PC-9 (cell line): ENCODE measurements around the gene CYP20A1. TPM values are rescaled to one million over a fixed set of nuclear protein-coding genes. Genes with fewer than 3 reads are reported as not detected.

Source experiments
- BruUV-seq: library from RNA; stranded (reverse); fragments of 400-500 nt; replicated peaks from 2 replicates; lab custom pipeline; 2021; lab: Mats Ljungman, UMichigan
- CTCF ChIA-PET: fragments of 300-600 bp; sonication (Branson Sonifier 250); formaldehyde crosslinking; loops from one replicate; lab custom pipeline; 2022; ENCODE audit warnings: antibody characterized with exemption; lab: Charles Lee
- POLR2A ChIA-PET: fragments of 300-600 bp; sonication (Branson Sonifier 250); formaldehyde crosslinking; loops from one replicate; lab custom pipeline; 2022; ENCODE audit warnings: antibody characterized with exemption; ENCODE audit not compliant: unreplicated experiment; lab: Charles Lee
- DNase-seq, 2 experiments: peaks; one replicate each; pipeline versions ENCODE4 v3.0.0 to v3.0.0-alpha.2; 2015 to 2022; ENCODE audit warnings: mixed read lengths in 1 of 2
- H2AFZ ChIP-seq: fragments of 200-600 bp; sonication (generic); 2 replicates; pipeline ENCODE4 v1.8.1; 2017; ENCODE audit warnings: antibody characterized with exemption
- H3F3A ChIP-seq: fragments of 200-600 bp; sonication (generic); 2 replicates; pipeline ENCODE4 v1.8.1; 2017; ENCODE audit warnings: antibody characterized with exemption, mild to moderate bottlenecking, low read depth; ENCODE audit not compliant: insufficient read depth
- H3K27ac ChIP-seq: fragments of 200-600 bp; sonication (generic); 2 replicates; pipeline ENCODE4 v1.6.1; 2016; ENCODE audit warnings: mixed run types
- H3K27me3 ChIP-seq: fragments of 200-600 bp; sonication (generic); 2 replicates; pipeline ENCODE4 v1.6.1; 2016; ENCODE audit warnings: low read depth, mixed run types; ENCODE audit not compliant: insufficient read depth
- H3K36me3 ChIP-seq: fragments of 200-600 bp; sonication (generic); 2 replicates; pipeline ENCODE4 v1.6.1; 2016; ENCODE audit warnings: low read depth, mixed run types
- H3K4me1 ChIP-seq: fragments of 200-600 bp; sonication (generic); replicated peaks from 2 replicates; pipeline ENCODE4 v1.6.1; 2016; ENCODE audit warnings: mixed run types; ENCODE audit not compliant: insufficient read depth
- H3K4me2 ChIP-seq: fragments of 200-600 bp; sonication (generic); 2 replicates; pipeline ENCODE4 v1.6.1; 2017; ENCODE audit warnings: mixed run types
- H3K4me3 ChIP-seq: fragments of 200-600 bp; sonication (generic); 2 replicates; pipeline ENCODE4 v1.6.1; 2016; ENCODE audit warnings: mixed run types
- H3K79me2 ChIP-seq: fragments of 200-600 bp; sonication (generic); 2 replicates; pipeline ENCODE4 v1.6.1; 2017; ENCODE audit warnings: low read depth, mixed run types
- H3K9me2 ChIP-seq: fragments of 200-600 bp; sonication (generic); 2 replicates; pipeline ENCODE4 v1.8.1; 2017; ENCODE audit warnings: mild to moderate bottlenecking; ENCODE audit not compliant: insufficient read depth
- H3K9me3 ChIP-seq: fragments of 200-600 bp; sonication (generic); 2 replicates; pipeline ENCODE4 v1.8.1; 2016; ENCODE audit warnings: low read depth; ENCODE audit not compliant: insufficient read depth
- H4K20me1 ChIP-seq: fragments of 200-600 bp; sonication (generic); 2 replicates; pipeline ENCODE4 v1.8.1; 2017; ENCODE audit not compliant: insufficient read depth
- EZH2 ChIP-seq: fragments of 200-600 bp; sonication (generic); IDR thresholded peaks from 2 replicates; pipeline ENCODE4 v1.8.0; 2017; ENCODE audit warnings: antibody characterized with exemption, low read depth
- intact Hi-C: fragments of 100-400 bp; cut with micrococcal nuclease; formaldehyde crosslinking; loops from one replicate; pipeline ENCODE4 v1.10.0; 2022; ENCODE audit not compliant: unreplicated experiment
- total RNA-seq: library from RNA; stranded (reverse); gene quantifications from 2 replicates; pipeline ENCODE4 v1.2.3, GENCODE V29; 2021
- TF ChIP-seq, protein P1 (sequence below): fragments of 200-600 bp; sonication (generic); conservative IDR thresholded peaks from 2 replicates; pipeline ENCODE4 v1.6.1; 2017; ENCODE audit warnings: mixed run types, antibody characterized with exemption, mild to moderate bottlenecking, moderate library complexity

The CYP20A1 gene
- total RNA-seq, 1 experiment from 2014 or later = 6.9 TPM

GRCh38 chr2:203191961-203192360 lies 46.9 kb upstream of the CYP20A1 start:
- intact Hi-C loops = no loop called here
- Histone ChIP-seq H3K9me2 (no peaks in the 10 kb centered on the region), H4K20me1 (no peaks in the 10 kb centered on the region), H3K9me3 (no peaks in the 10 kb centered on the region), H3K27ac (no peak overlapping the region), H3K36me3 (no peaks in the 10 kb centered on the region), H3K79me2 (no peaks in the 10 kb centered on the region), H2AFZ (no peak overlapping the region), H3K27me3 (no peaks in the 10 kb centered on the region), H3K4me1 (no peaks in the 10 kb centered on the region), H3F3A (no peaks in the 10 kb centered on the region), H3K4me3 (no peak overlapping the region), H3K4me2 (no peak overlapping the region)
- no peak for DNase-seq
- BruUV-seq = no TSS peak
- TF ChIP-seq EZH2 = no peak
- TF ChIP-seq, protein P1, sequence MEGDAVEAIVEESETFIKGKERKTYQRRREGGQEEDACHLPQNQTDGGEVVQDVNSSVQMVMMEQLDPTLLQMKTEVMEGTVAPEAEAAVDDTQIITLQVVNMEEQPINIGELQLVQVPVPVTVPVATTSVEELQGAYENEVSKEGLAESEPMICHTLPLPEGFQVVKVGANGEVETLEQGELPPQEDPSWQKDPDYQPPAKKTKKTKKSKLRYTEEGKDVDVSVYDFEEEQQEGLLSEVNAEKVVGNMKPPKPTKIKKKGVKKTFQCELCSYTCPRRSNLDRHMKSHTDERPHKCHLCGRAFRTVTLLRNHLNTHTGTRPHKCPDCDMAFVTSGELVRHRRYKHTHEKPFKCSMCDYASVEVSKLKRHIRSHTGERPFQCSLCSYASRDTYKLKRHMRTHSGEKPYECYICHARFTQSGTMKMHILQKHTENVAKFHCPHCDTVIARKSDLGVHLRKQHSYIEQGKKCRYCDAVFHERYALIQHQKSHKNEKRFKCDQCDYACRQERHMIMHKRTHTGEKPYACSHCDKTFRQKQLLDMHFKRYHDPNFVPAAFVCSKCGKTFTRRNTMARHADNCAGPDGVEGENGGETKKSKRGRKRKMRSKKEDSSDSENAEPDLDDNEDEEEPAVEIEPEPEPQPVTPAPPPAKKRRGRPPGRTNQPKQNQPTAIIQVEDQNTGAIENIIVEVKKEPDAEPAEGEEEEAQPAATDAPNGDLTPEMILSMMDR = no peak
- POLR2A ChIA-PET = no interaction called here
- CTCF ChIA-PET = no interaction called here

DNA sequence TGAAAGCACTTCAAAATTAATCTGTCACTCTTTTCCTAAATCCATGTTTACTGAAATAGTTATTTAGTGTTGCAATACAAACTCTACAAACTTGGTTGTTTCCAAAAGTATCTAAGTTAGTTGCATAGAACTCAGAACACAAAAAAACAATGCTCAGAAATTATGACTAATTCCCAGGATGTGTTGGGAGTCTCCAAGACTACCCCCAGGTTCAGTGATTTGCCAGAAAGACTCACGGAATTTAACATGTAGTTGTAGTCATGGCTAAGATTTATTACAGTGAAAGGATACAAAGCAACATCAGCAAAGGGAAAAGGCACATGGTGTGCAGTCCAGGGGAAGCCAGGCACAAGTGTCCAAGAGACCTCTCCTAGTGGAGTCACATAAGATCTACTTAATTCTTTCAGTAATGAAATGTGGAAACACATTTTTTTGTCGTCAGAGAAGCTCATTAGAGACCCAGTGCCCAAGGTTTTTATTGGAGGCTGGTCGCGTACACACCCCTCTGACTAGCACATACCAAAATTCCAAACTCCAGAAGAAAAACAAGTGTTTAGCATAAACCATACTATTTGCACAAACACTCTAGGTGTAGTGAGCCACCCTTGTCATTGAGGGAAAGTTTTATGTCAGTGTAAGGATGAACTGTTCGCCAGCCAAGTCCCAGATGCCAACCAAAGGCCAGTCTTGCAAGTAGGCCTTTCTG lies 43.3 kb upstream of the CYP20A1 start:
- CTCF ChIA-PET = no interaction called here

GRCh38 chr2:203200866-203201265 lies 38.0 kb upstream of the CYP20A1 start:
- TF ChIP-seq, protein P1 = no peak
- no peak for TF ChIP-seq EZH2
- no peak overlapping the region for H2AFZ ChIP-seq
- no peak overlapping the region for H3K4me2 ChIP-seq
- no peaks in the 10 kb centered on the region for H3K36me3 ChIP-seq
- no peaks in the 10 kb centered on the region for H4K20me1 ChIP-seq
- H3K27me3 ChIP-seq = no peaks in the 10 kb centered on the region
- no peak overlapping the region for H3K27ac ChIP-seq
- POLR2A ChIA-PET = no interaction called here
- no peaks in the 10 kb centered on the region for H3K4me1 ChIP-seq
- H3K9me2 ChIP-seq = no peaks in the 10 kb centered on the region
- CTCF ChIA-PET = no interaction called here
- no peak for DNase-seq
- no peaks in the 10 kb centered on the region for H3K79me2 ChIP-seq
- intact Hi-C loops = no loop called here
- BruUV-seq = no TSS peak
- H3K4me3 ChIP-seq = no peak overlapping the region
- no peaks in the 10 kb centered on the region for H3K9me3 ChIP-seq
- H3F3A ChIP-seq = no peaks in the 10 kb centered on the region

More for the DNA sequence above, 43.3 kb upstream of the CYP20A1 start:
- Histone ChIP-seq H3K9me2 (no peaks in the 10 kb centered on the region), H3F3A (no peaks in the 10 kb centered on the region), H3K4me2 (no peak overlapping the region), H3K27ac (no peak overlapping the region), H3K36me3 (no peaks in the 10 kb centered on the region), H3K9me3 (no peaks in the 10 kb centered on the region), H2AFZ (no peak overlapping the region), H3K27me3 (no peaks in the 10 kb centered on the region), H3K4me1 (no peaks in the 10 kb centered on the region), H3K4me3 (no peak overlapping the region), H3K79me2 (no peaks in the 10 kb centered on the region), H4K20me1 (no peaks in the 10 kb centered on the region)
- no TSS peak for BruUV-seq
- DNase-seq = no peak
- intact Hi-C loops = no loop called here
- POLR2A ChIA-PET = no interaction called here
- TF ChIP-seq EZH2 = no peak
- TF ChIP-seq, protein P1 = no peak
